Activated naive CD8-positive, alpha-beta T cell treated with anti-CD3 and anti-CD28 coated beads, Interleukin-2, amount 50 U/mL, for 24 hours (primary cell): ENCODE data around the gene RHD.
"Not testable (repeated sequence)": the region's sequence is repeated elsewhere in the genome, so short reads cannot be mapped to it uniquely, and the experiment has no call there.

Source experiments
- ATAC-seq: fragments of 150-1000 bp; cut with Tn5 transposase; one replicate; pipeline ENCODE4 v1.10.0; 2021
- DNase-seq: peaks from one replicate; pipeline ENCODE4 v3.0.0; 2021
- H3K27ac Mint-ChIP-seq: one replicate; pipeline ENCODE4 v1.8.0; 2021; ENCODE audit warnings: mild to moderate bottlenecking, mixed read lengths
- H3K27me3 Mint-ChIP-seq: one replicate; pipeline ENCODE4 v1.8.0; 2021; ENCODE audit warnings: mixed read lengths
- H3K36me3 Mint-ChIP-seq: one replicate; pipeline ENCODE4 v1.8.0; 2021; ENCODE audit warnings: low read depth, mixed read lengths
- H3K4me1 Mint-ChIP-seq: one replicate; pipeline ENCODE4 v1.8.0; 2021; ENCODE audit warnings: mixed read lengths
- H3K4me3 Mint-ChIP-seq: one replicate; pipeline ENCODE4 v1.8.0; 2021; ENCODE audit warnings: mild to moderate bottlenecking, moderate library complexity, mixed read lengths
- H3K9me3 Mint-ChIP-seq: one replicate; pipeline ENCODE4 v1.8.0; 2021; ENCODE audit warnings: mixed read lengths

RHD gene

GRCh38 chr1:25247024-25247828, 25.1 kb upstream of the RHD start, which contains the start of gene RSRP1:
Gene RSRP1, minus strand, starts transcription at chr1:25247454. Its CDS starts 491 bp downstream, at chr1:25246963.
- peak within 1 kb of the TSS; percentile 98 for H3K27ac Mint-ChIP-seq
- H3K9me3 Mint-ChIP-seq = no peaks in the 10 kb centered on the region
- DNase-seq (peak; percentile 100), ATAC-seq (peak; percentile 95)
- H3K36me3 Mint-ChIP-seq = peaks cover 48% of the 10 kb centered on the region
- H3K4me1 Mint-ChIP-seq = peaks cover 53% of the 10 kb centered on the region
- H3K4me3 Mint-ChIP-seq = peak within 1 kb of the TSS; percentile 94
- H3K27me3 Mint-ChIP-seq = peaks cover 3% of the 10 kb centered on the region

GRCh38 chr1:25247829-25248754, 24.2 kb upstream of the RHD start:
- Mint-ChIP-seq H3K9me3 (no peaks in the 10 kb centered on the region), H3K27me3 (peaks cover 3% of the 10 kb centered on the region), H3K4me1 (peaks cover 45% of the 10 kb centered on the region), H3K4me3 (peak overlapping the region; percentile 94), H3K27ac (peak overlapping the region; percentile 98), H3K36me3 (peaks cover 39% of the 10 kb centered on the region)
- ATAC-seq = no peak
- DNase-seq = no peak

GRCh38 chr1:25253911-25254310, 18.4 kb upstream of the RHD start:
- Mint-ChIP-seq H3K27ac (no peak overlapping the region), H3K4me3 (no peak overlapping the region), H3K36me3 (no peaks in the 10 kb centered on the region), H3K27me3 (no peaks in the 10 kb centered on the region), H3K9me3 (no peaks in the 10 kb centered on the region), H3K4me1 (no peaks in the 10 kb centered on the region)
- no peak for DNase-seq
- no peak for ATAC-seq

GRCh38 chr1:25255706-25256577, 16.4 kb upstream of the RHD start:
- Mint-ChIP-seq H3K27me3 (no peaks in the 10 kb centered on the region), H3K27ac (no peak overlapping the region), H3K4me3 (no peak overlapping the region), H3K36me3 (no peaks in the 10 kb centered on the region), H3K9me3 (no peaks in the 10 kb centered on the region), H3K4me1 (peaks cover 9% of the 10 kb centered on the region)
- DNase-seq (no peak), ATAC-seq (no peak)

- ATAC-seq (no peak), DNase-seq (no peak)
- no peaks in the 10 kb centered on the region for H3K36me3 Mint-ChIP-seq
- no peaks in the 10 kb centered on the region for H3K9me3 Mint-ChIP-seq
- H3K27me3 Mint-ChIP-seq = no peaks in the 10 kb centered on the region
- peaks cover 9% of the 10 kb centered on the region for H3K4me1 Mint-ChIP-seq
- H3K4me3 Mint-ChIP-seq = no peak overlapping the region
- H3K27ac Mint-ChIP-seq = no peak overlapping the region
Measured at GRCh38 chr1:25256578-25256965, 15.7 kb upstream of the RHD start.

- no peaks in the 10 kb centered on the region for H3K27me3 Mint-ChIP-seq
- H3K4me3 Mint-ChIP-seq = no peak overlapping the region
- H3K9me3 Mint-ChIP-seq = no peaks in the 10 kb centered on the region
- H3K4me1 Mint-ChIP-seq = peaks cover 9% of the 10 kb centered on the region
- H3K27ac Mint-ChIP-seq = no peak overlapping the region
- ATAC-seq = no peak
- no peak for DNase-seq
- H3K36me3 Mint-ChIP-seq = peaks cover under 1% of the 10 kb centered on the region
Measured at GRCh38 chr1:25257196-25257595, 15.1 kb upstream of the RHD start.

- peak; percentile 57 for ATAC-seq
- H3K4me1 Mint-ChIP-seq = peaks cover 12% of the 10 kb centered on the region
- H3K36me3 Mint-ChIP-seq, H3K27me3 Mint-ChIP-seq, DNase-seq, H3K9me3 Mint-ChIP-seq, H3K4me3 Mint-ChIP-seq, H3K27ac Mint-ChIP-seq: not testable (repeated sequence)
Measured at GRCh38 chr1:25259813-25260212, 12.5 kb upstream of the RHD start.

- H3K27ac Mint-ChIP-seq, H3K9me3 Mint-ChIP-seq, DNase-seq, H3K27me3 Mint-ChIP-seq, H3K36me3 Mint-ChIP-seq, H3K4me3 Mint-ChIP-seq, ATAC-seq: not testable (repeated sequence)
- peaks cover 12% of the 10 kb centered on the region for H3K4me1 Mint-ChIP-seq
Measured at GRCh38 chr1:25260336-25260735, 12.0 kb upstream of the RHD start.

- peak; percentile 37 for ATAC-seq
- Mint-ChIP-seq H3K4me1 (peaks cover 12% of the 10 kb centered on the region), H3K27ac (peak overlapping the region; percentile 80), H3K4me3 (peak overlapping the region; percentile 88)
- H3K36me3 Mint-ChIP-seq, H3K9me3 Mint-ChIP-seq, H3K27me3 Mint-ChIP-seq, DNase-seq: not testable (repeated sequence)
Measured at GRCh38 chr1:25266554-25267287, 5.6 kb upstream of the RHD start.

- H3K9me3 Mint-ChIP-seq, H3K27me3 Mint-ChIP-seq, H3K36me3 Mint-ChIP-seq: not testable (repeated sequence)
- DNase-seq (peak; percentile 83), ATAC-seq (peak; percentile 79)
- H3K27ac Mint-ChIP-seq = peak overlapping the region; percentile 74
- peaks cover 12% of the 10 kb centered on the region for H3K4me1 Mint-ChIP-seq
- H3K4me3 Mint-ChIP-seq = peak overlapping the region; percentile 72
Measured at GRCh38 chr1:25267288-25268142, 4.8 kb upstream of the RHD start.

- H3K27ac Mint-ChIP-seq = peak overlapping the region; percentile 74
- peak overlapping the region; percentile 72 for H3K4me3 Mint-ChIP-seq
- ATAC-seq, DNase-seq, H3K27me3 Mint-ChIP-seq, H3K9me3 Mint-ChIP-seq, H3K36me3 Mint-ChIP-seq: not testable (repeated sequence)
- H3K4me1 Mint-ChIP-seq = peaks cover 10% of the 10 kb centered on the region
Measured at GRCh38 chr1:25268143-25268760, 4.1 kb upstream of the RHD start.

GRCh38 chr1:25275648-25276047, 3.3 kb downstream of the RHD start:
- not testable (repeated sequence) for ATAC-seq, H3K4me1 Mint-ChIP-seq, H3K27ac Mint-ChIP-seq, H3K27me3 Mint-ChIP-seq, H3K4me3 Mint-ChIP-seq, DNase-seq, H3K36me3 Mint-ChIP-seq, H3K9me3 Mint-ChIP-seq

- H3K27ac Mint-ChIP-seq, H3K27me3 Mint-ChIP-seq, H3K4me3 Mint-ChIP-seq, ATAC-seq, H3K9me3 Mint-ChIP-seq, H3K36me3 Mint-ChIP-seq, H3K4me1 Mint-ChIP-seq, DNase-seq: not testable (repeated sequence)
Measured at GRCh38 chr1:25277295-25277694, 5.0 kb downstream of the RHD start.
